ENCODE results near the gene DIP2A.

Gene DIP2A

GRCh38 chr21:46454634-46455390 lies 3.9 kb upstream of the DIP2A start:
- TF ChIP-seq GATA2 (IDR thresholded peaks at IDR 0.05; ENCODE audit: low read depth, low read length), result no peak
- TF ChIP-seq GATA3 (IDR thresholded peaks at IDR 0.05; ENCODE audit: low read depth, low read length), result no peak

- TF ChIP-seq GATA2 (IDR thresholded peaks at IDR 0.05; ENCODE audit: low read depth, low read length), result no peak
- no peak for TF ChIP-seq GATA3 (IDR thresholded peaks at IDR 0.05; ENCODE audit: low read depth, low read length)
These were observed 2.9 kb upstream of the DIP2A start for GRCh38 chr21:46455575-46456385.

DNA sequence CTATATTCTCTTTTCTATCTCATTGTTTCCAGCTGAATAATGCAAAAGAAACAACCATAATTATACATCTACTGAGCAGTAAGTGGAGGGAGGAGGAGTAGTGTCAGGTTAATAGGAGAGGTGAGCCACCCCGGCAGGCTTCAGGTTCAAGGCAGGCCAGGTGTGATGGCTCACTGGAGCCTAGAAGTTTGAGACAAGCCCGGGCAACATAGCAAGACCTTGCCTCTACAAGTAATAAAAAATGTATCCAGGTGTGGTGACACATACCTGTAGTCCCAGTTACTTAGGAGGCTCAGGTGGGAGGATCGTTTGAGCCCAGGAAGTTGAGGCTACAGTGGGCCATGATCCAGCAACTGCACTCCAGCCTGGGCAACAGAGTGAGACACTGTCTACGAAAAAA lies 1.9 kb upstream of the DIP2A start:
- TF ChIP-seq GATA2 (IDR thresholded peaks at IDR 0.05; ENCODE audit: low read depth, low read length), result no peak
- TF ChIP-seq GATA3 (IDR thresholded peaks at IDR 0.05; ENCODE audit: low read depth, low read length), result no peak

GRCh38 chr21:46457801-46458314 lies 833 bp upstream of the DIP2A start:
- TF ChIP-seq GATA2 (IDR thresholded peaks at IDR 0.05; ENCODE audit: low read depth, low read length) (no peak), GATA3 (IDR thresholded peaks at IDR 0.05; ENCODE audit: low read depth, low read length) (no peak)

DNA sequence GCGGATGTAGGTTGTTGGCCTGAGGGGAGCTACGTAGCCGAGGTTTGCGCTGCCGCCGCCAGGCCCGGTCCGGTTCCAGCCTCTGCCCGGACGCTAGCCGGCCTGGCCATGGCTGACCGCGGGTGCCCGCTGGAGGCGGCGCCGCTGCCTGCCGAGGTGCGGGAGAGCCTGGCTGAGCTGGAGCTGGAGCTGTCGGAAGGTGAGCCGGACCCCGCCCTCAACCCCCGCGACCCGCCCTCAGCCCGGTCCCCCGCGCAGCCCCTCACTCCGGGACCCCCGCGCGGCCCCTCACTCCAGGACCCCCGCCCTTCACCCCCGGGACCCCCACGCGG lies 299 bp downstream of the DIP2A start:
- TF ChIP-seq GATA2 (IDR thresholded peaks at IDR 0.05; ENCODE audit: low read depth, low read length) (no peak), GATA3 (IDR thresholded peaks at IDR 0.05; ENCODE audit: low read depth, low read length) (no peak)

DNA sequence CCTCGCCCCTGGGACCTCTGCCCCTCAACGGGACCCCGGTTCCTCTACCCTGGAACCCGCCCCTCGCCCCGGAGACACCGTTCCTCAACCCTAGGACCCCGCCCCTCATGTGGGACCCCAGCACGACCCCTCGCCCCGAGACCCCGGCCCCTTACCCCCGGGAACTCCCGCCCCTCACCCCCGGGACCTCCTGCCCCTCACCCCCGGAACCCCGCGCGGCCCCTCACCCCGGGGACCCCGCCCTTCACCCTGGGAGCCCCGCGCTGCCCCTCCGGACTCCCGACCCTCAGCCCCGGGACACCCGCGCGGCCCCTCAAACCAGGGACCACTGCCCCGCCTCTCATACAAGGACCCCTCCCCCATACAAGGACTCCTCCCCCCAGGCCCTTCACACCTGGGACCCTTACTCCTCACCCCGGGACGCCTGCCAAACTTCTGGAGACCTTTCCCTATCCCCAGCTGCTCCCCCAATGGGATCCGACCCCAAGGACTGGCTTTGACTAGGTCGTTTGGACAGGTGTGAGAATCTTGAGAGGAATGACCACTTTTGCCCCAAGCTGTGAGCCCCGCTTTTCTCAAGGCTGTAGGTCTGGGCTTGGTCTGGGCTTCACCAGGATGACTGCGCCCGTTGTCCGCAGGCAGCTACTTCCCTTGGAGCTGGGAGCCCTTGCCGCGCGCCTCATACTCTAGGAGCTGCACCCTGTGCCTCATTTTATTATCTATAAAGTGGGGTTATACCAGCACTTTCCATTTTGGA lies 843 bp downstream of the DIP2A start:
- TF ChIP-seq GATA3 (IDR thresholded peaks at IDR 0.05; ENCODE audit: low read depth, low read length) (no peak), GATA2 (IDR thresholded peaks at IDR 0.05; ENCODE audit: low read depth, low read length) (no peak)

DNA sequence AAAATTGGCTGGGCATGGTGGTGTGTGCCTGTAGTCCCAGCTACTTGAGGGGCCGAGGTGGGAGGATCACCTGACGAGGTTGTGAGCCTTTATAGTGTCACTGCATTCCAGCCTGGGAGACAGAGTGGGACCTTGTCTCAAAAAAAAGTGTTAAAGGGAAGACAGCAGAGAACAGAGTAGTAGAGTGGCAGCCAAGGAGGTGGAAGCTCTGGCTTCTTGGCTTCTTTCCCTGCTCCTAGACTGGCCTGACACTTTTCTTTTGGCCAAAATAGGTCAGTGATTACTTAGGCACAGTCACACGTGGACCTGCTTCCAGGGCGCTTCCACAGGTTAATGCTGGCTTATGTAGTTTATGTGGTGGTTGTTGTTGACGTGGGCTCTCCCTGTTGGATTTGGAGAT lies 3.2 kb downstream of the DIP2A start:
- TF ChIP-seq GATA3 (IDR thresholded peaks at IDR 0.05; ENCODE audit: low read depth, low read length) (no peak), GATA2 (IDR thresholded peaks at IDR 0.05; ENCODE audit: low read depth, low read length) (no peak)

DNA sequence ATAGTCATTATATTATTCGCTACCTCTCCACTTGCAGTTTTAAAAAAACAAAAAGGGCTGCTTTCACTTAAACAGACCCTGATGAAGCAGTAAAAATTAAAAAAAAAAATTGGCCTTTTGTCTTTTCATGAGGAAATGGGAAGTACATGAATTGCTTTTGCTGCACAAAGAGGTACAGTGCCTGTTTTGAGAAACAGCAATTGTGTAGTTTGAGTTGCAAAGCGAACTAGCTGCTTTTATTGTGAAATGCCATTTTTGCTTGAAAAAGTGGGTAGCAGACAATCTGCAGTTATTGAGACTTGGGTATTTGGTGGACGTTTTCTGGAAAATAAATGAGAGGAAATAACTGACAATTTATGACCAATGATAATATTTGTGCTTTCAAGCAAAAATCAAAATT lies 7.0 kb downstream of the DIP2A start:
- TF ChIP-seq GATA2 (IDR thresholded peaks at IDR 0.05; ENCODE audit: low read depth, low read length) (no peak), GATA3 (IDR thresholded peaks at IDR 0.05; ENCODE audit: low read depth, low read length) (no peak)

DNA sequence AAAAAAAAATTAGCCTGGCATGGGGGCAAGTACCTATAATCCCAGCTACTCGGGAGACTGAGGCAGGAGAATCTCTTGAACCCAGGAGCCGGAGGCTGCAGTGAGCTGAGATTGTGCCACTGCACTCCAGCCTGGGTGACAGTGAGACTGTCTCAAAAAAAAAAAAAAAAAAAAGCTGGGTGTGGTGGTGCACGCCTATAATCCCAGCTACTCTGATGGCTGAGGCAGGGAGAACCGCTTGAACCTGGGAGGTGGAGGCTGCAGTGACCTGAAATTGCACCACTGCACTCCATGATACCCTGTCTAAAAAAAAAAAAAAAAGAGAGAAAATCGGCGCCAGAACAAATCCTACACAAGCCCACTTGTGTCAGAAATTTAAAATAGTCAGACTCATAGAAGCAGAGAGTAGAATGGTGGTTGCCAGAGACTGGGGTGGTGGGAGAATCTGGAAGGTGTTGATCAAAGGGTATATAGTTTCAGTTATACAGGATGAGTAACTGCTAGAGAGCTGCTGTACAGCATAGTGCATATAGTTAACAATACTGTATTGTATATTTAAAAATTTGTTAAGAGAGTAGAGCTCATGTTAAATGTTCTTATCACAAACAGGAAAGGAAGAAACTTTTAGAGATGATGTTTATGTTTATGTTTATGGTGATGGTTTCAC lies 9.6 kb downstream of the DIP2A start:
- TF ChIP-seq GATA3 (IDR thresholded peaks at IDR 0.05; ENCODE audit: low read depth, low read length) (no peak), GATA2 (IDR thresholded peaks at IDR 0.05; ENCODE audit: low read depth, low read length) (no peak)

DNA sequence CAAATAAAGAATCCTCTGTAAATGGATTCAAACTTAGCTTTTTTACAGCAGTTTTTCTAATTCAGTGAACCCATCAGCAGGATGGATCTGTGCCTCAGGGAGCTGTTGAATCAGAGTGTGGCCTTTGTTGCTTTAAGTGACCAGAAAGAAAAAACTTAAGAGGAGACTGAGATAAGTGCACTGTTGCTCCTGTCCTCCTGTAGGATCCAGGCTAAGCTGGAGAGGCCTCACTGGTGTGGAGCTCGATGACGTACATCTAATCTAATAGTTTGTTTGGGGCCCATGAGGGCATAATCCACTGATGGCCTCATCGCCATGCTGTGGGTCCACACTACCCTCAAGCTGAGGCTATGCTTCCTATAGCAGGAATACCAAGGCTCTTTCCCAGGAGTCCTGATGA lies 10.6 kb downstream of the DIP2A start:
- TF ChIP-seq GATA3 (IDR thresholded peaks at IDR 0.05; ENCODE audit: low read depth, low read length) (no peak), GATA2 (IDR thresholded peaks at IDR 0.05; ENCODE audit: low read depth, low read length) (no peak)

GRCh38 chr21:46471514-46471913 lies 12.8 kb downstream of the DIP2A start:
- TF ChIP-seq GATA3 (IDR thresholded peaks at IDR 0.05; ENCODE audit: low read depth, low read length), result no peak
- no peak for TF ChIP-seq GATA2 (IDR thresholded peaks at IDR 0.05; ENCODE audit: low read depth, low read length)

- TF ChIP-seq GATA3 (IDR thresholded peaks at IDR 0.05; ENCODE audit: low read depth, low read length), result no peak
- no peak for TF ChIP-seq GATA2 (IDR thresholded peaks at IDR 0.05; ENCODE audit: low read depth, low read length)
These were observed 13.6 kb downstream of the DIP2A start for GRCh38 chr21:46472246-46472645.

DNA sequence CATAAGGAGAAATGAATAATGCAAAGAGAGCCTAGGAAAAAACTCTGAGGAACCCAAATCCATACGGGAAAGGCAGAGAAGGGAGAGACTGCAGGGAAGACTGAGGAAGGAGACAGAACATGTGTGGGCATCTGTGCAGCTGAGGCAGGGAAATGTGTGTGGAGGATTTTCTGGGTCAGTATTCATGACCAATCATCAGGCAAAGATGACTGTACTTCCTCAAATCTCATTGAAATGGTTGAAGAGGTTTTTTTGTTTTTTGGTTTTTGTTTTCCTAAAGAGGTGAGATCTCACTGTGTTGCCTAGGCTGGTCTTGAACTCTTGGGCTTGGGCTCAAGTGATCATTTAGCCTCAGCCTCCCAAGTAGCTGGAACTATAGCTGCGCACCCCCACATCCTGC lies 15.7 kb downstream of the DIP2A start:
- TF ChIP-seq GATA3 (IDR thresholded peaks at IDR 0.05; ENCODE audit: low read depth, low read length), result no peak
- TF ChIP-seq GATA2 (IDR thresholded peaks at IDR 0.05; ENCODE audit: low read depth, low read length), result no peak

GRCh38 chr21:46475296-46475695 lies 16.6 kb downstream of the DIP2A start:
- no peak for TF ChIP-seq GATA2 (IDR thresholded peaks at IDR 0.05; ENCODE audit: low read depth, low read length)
- no peak for TF ChIP-seq GATA3 (IDR thresholded peaks at IDR 0.05; ENCODE audit: low read depth, low read length)

Measured in SH-SY5Y (cell line).